Neuronal stem cell (in vitro differentiated cells): ENCODE results near the gene RNF11.

Experiments
- DNase-seq: peaks from one replicate; pipeline ENCODE4 v3.0.0-alpha.2; 2013; ENCODE audit warnings: low spot score
- H2AFZ ChIP-seq: one replicate; pipeline ENCODE4 v1.6.1; 2013; ENCODE audit warnings: mild to moderate bottlenecking, low read length, inconsistent platforms
- H2AK5ac ChIP-seq: 2 replicates; pipeline ENCODE4 v1.6.1; 2013; ENCODE audit warnings: low read depth, mild to moderate bottlenecking, inconsistent platforms, low read length, moderate library complexity, mixed read lengths
- H2BK120ac ChIP-seq: 2 replicates; pipeline ENCODE4 v1.6.1; 2013; ENCODE audit warnings: low read depth, mild to moderate bottlenecking, inconsistent platforms, low read length, moderate library complexity, mixed read lengths
- H2BK12ac ChIP-seq: one replicate; pipeline ENCODE4 v1.6.1; 2013; ENCODE audit warnings: low read length, inconsistent platforms
- H2BK15ac ChIP-seq: 2 replicates; pipeline ENCODE4 v1.6.1; 2013; ENCODE audit warnings: mild to moderate bottlenecking, low read length, inconsistent platforms, mixed read lengths
- H2BK5ac ChIP-seq: one replicate; pipeline ENCODE4 v1.6.1; 2013; ENCODE audit warnings: inconsistent platforms, mild to moderate bottlenecking, low read length, moderate library complexity
- H3K14ac ChIP-seq: one replicate; pipeline ENCODE4 v1.6.1; 2013; ENCODE audit warnings: low read length, inconsistent platforms
- H3K18ac ChIP-seq: 2 replicates; pipeline ENCODE4 v1.6.1; 2013; ENCODE audit warnings: low read length, inconsistent platforms
- H3K23ac ChIP-seq: 2 replicates; pipeline ENCODE4 v1.6.1; 2013; ENCODE audit warnings: low read depth, mild to moderate bottlenecking, mixed read lengths, low read length, inconsistent platforms; ENCODE audit not compliant: poor library complexity
- H3K27ac ChIP-seq: replicated peaks from 3 replicates; pipeline ENCODE4 v1.5.1; 2013; ENCODE audit warnings: low read length, inconsistent platforms
- H3K27me3 ChIP-seq, 3 experiments: 2 replicates each; pipeline ENCODE4 v1.6.1; 2013; ENCODE audit warnings: low read length in 3 of 3, mild to moderate bottlenecking in 2 of 3, inconsistent platforms in 1 of 3, low read depth in 1 of 3, mixed read lengths in 1 of 3, moderate library complexity in 1 of 3; ENCODE audit not compliant: control insufficient read depth in 3 of 3, insufficient read depth in 3 of 3
- H3K36me3 ChIP-seq, 2 donors: replicated peaks in 1 of 2; 2 replicates each; pipeline ENCODE4 v1.6.1; 2013; ENCODE audit warnings: low read length in 2 of 2; ENCODE audit not compliant: control insufficient read depth in 2 of 2, insufficient read depth in 2 of 2
- H3K4ac ChIP-seq: 2 replicates; pipeline ENCODE4 v1.6.1; 2013; ENCODE audit warnings: inconsistent platforms, mild to moderate bottlenecking, low read length, moderate library complexity
- H3K4me1 ChIP-seq, 2 donors: 1 replicate in 1 of 2; 2 replicates in 1 of 2; pipeline ENCODE4 v1.6.1; 2013; ENCODE audit warnings: low read length in 2 of 2, low read depth in 1 of 2; ENCODE audit not compliant: control insufficient read depth in 2 of 2, insufficient read depth in 1 of 2
- H3K4me2 ChIP-seq: one replicate; pipeline ENCODE4 v1.6.1; 2013; ENCODE audit warnings: mild to moderate bottlenecking, low read length, inconsistent platforms; ENCODE audit not compliant: insufficient read depth, poor library complexity, severe bottlenecking
- H3K4me3 ChIP-seq, 2 donors: 2 replicates each; pipeline ENCODE4 v1.5.1; 2013; ENCODE audit warnings: low read length in 2 of 2, mild to moderate bottlenecking in 2 of 2, inconsistent platforms in 1 of 2, moderate library complexity in 1 of 2
- H3K79me1 ChIP-seq: one replicate; pipeline ENCODE4 v1.6.1; 2013; ENCODE audit warnings: low read depth, mild to moderate bottlenecking, inconsistent platforms, low read length, moderate library complexity
- H3K9ac ChIP-seq: one replicate; pipeline ENCODE4 v1.6.1; 2013; ENCODE audit warnings: mild to moderate bottlenecking, low read depth, low read length, inconsistent platforms; ENCODE audit not compliant: poor library complexity
- H3K9me3 ChIP-seq, 2 donors: replicated peaks in 1 of 2; 2 replicates each; pipeline versions ENCODE3 to v1.6.1; 2013; ENCODE audit warnings: low read length in 2 of 2, mild to moderate bottlenecking in 2 of 2, inconsistent platforms in 1 of 2, low read depth in 1 of 2, mixed read lengths in 1 of 2, moderate library complexity in 1 of 2; ENCODE audit not compliant: control insufficient read depth in 2 of 2, insufficient read depth in 1 of 2
- H4K8ac ChIP-seq: one replicate; pipeline ENCODE4 v1.6.1; 2013; ENCODE audit warnings: low read depth, mild to moderate bottlenecking, inconsistent platforms, low read length, moderate library complexity
- H4K91ac ChIP-seq: one replicate; pipeline ENCODE4 v1.6.1; 2013; ENCODE audit warnings: low read length, low read depth, mild to moderate bottlenecking, inconsistent platforms; ENCODE audit not compliant: poor library complexity
- WGBS, 2 donors: extraction: QIAGEN DNeasy Blood & Tissue Kit; methylation state at CpG; one replicate each; pipeline ENCODE4 v1.1.7; 2013; ENCODE audit warnings: missing lambda C conversion rate in 2 of 2, mixed read lengths in 1 of 2; ENCODE audit not compliant: insufficient read length in 2 of 2, insufficient replicate concordance in 1 of 2; ENCODE audit errors: extremely low coverage in 2 of 2; 5-methylcytosine and 5-hydroxymethylcytosine counted together

Gene RNF11

GRCh38 chr1:51192213-51192843, 43.7 kb upstream of the RNF11 start:
- DNase-seq: peak; percentile 67

GRCh38 chr1:51193564-51193963, 42.5 kb upstream of the RNF11 start:
- Histone ChIP-seq H3K14ac (no peak overlapping the region), H2AK5ac (no peak overlapping the region), H3K18ac (no peak overlapping the region)

More at GRCh38 chr1:51192213-51192843, 43.7 kb upstream of the RNF11 start:
- Histone ChIP-seq H3K79me1 (no peaks in the 10 kb centered on the region), H3K4me2 (no peak overlapping the region), H2BK5ac (no peak overlapping the region), H2AK5ac (no peak overlapping the region), H3K14ac (no peak overlapping the region), H2AFZ (no peak overlapping the region), H3K4me1 (no peaks in the 10 kb centered on the region), H3K4me3 (no peak overlapping the region), H3K27ac (no peak overlapping the region), H3K4ac (no peak overlapping the region), H2BK12ac (no peak overlapping the region), H3K9me3 (no peaks in the 10 kb centered on the region), H3K23ac (no peak overlapping the region), H4K8ac (no peak overlapping the region), H3K27me3 (no peaks in the 10 kb centered on the region), H2BK15ac (no peak overlapping the region), H4K91ac (no peak overlapping the region), H3K9ac (no peak overlapping the region), H3K18ac (no peak overlapping the region), H3K36me3 (no peaks in the 10 kb centered on the region), H2BK120ac (no peak overlapping the region)
- 100% methylated on average over 2 of the region's 3 CpGs; no CpG with 5 or more reads in 1 of the 2 donors for WGBS, 2 donors

GRCh38 chr1:51203121-51203873, 32.8 kb upstream of the RNF11 start:
- H3K79me1 ChIP-seq: no peaks in the 10 kb centered on the region
- H3K14ac ChIP-seq: no peak overlapping the region

More at GRCh38 chr1:51193564-51193963, 42.5 kb upstream of the RNF11 start:
- Histone ChIP-seq H3K4ac (no peak overlapping the region), H2BK5ac (no peak overlapping the region), H2BK12ac (no peak overlapping the region), H3K9me3 (no peaks in the 10 kb centered on the region), H3K9ac (no peak overlapping the region), H3K4me3 (no peak overlapping the region), H2BK15ac (no peak overlapping the region), H3K36me3 (no peaks in the 10 kb centered on the region), H3K23ac (no peak overlapping the region), H3K79me1 (no peaks in the 10 kb centered on the region), H4K91ac (no peak overlapping the region), H3K4me1 (no peaks in the 10 kb centered on the region), H4K8ac (no peak overlapping the region), H2BK120ac (no peak overlapping the region), H3K27ac (no peak overlapping the region), H3K27me3 (no peaks in the 10 kb centered on the region), H2AFZ (no peak overlapping the region), H3K4me2 (no peak overlapping the region)
- no peak for DNase-seq

GRCh38 chr1:51203874-51204245, 32.2 kb upstream of the RNF11 start:
- H3K36me3 ChIP-seq: no peaks in the 10 kb centered on the region
- no peaks in the 10 kb centered on the region for H3K9me3 ChIP-seq
- H2BK15ac ChIP-seq: no peak overlapping the region
- H4K91ac ChIP-seq: no peak overlapping the region
- H3K9ac ChIP-seq: no peak overlapping the region
- H2AK5ac ChIP-seq: no peak overlapping the region
- H3K4ac ChIP-seq: no peak overlapping the region
- H3K18ac ChIP-seq: no peak overlapping the region
- no peak overlapping the region for H3K4me3 ChIP-seq
- no peak overlapping the region for H2AFZ ChIP-seq
- H4K8ac ChIP-seq: no peak overlapping the region
- no peak overlapping the region for H2BK5ac ChIP-seq
- no peak overlapping the region for H3K27ac ChIP-seq
- H3K27me3 ChIP-seq: no peaks in the 10 kb centered on the region
- H3K79me1 ChIP-seq: no peaks in the 10 kb centered on the region
- H2BK120ac ChIP-seq: no peak overlapping the region
- no peak overlapping the region for H3K23ac ChIP-seq
- H3K14ac ChIP-seq: no peak overlapping the region
- no peak overlapping the region for H3K4me2 ChIP-seq
- H2BK12ac ChIP-seq: no peak overlapping the region
- no peak for DNase-seq
- WGBS, 2 donors: no CpG with 5 or more reads among the region's 6 CpGs
- H3K4me1 ChIP-seq: no peaks in the 10 kb centered on the region

More at GRCh38 chr1:51203121-51203873, 32.8 kb upstream of the RNF11 start:
- no peak overlapping the region for H3K4ac ChIP-seq
- no peak overlapping the region for H2BK120ac ChIP-seq
- H3K4me2 ChIP-seq: no peak overlapping the region
- H3K27me3 ChIP-seq: no peaks in the 10 kb centered on the region
- no peak overlapping the region for H2BK12ac ChIP-seq
- no peak overlapping the region for H4K91ac ChIP-seq
- no peak overlapping the region for H4K8ac ChIP-seq
- H3K4me1 ChIP-seq: no peaks in the 10 kb centered on the region
- H3K36me3 ChIP-seq: no peaks in the 10 kb centered on the region
- no peak overlapping the region for H3K18ac ChIP-seq
- no CpG with 5 or more reads among the region's 3 CpGs for WGBS, 2 donors
- no peak overlapping the region for H2AK5ac ChIP-seq
- H3K23ac ChIP-seq: no peak overlapping the region
- H2BK15ac ChIP-seq: no peak overlapping the region
- no peak overlapping the region for H2AFZ ChIP-seq
- no peaks in the 10 kb centered on the region for H3K9me3 ChIP-seq
- H3K9ac ChIP-seq: no peak overlapping the region
- H3K27ac ChIP-seq: no peak overlapping the region
- no peak overlapping the region for H2BK5ac ChIP-seq
- no peak for DNase-seq
- no peak overlapping the region for H3K4me3 ChIP-seq
